ENCODE measurements around the gene TSPAN31.
"Not testable (repeated sequence)": the region's sequence is repeated elsewhere in the genome, so short reads cannot be mapped to it uniquely, and the experiment has no call there.

Gene TSPAN31

GRCh38 chr12:57720606-57721595 lies 23.9 kb upstream of the TSPAN31 start:
- no peaks in the 10 kb centered on the region for H4K20me1 ChIP-seq (ENCODE audit: control insufficient read depth, insufficient read depth, low read depth, low read length)

GRCh38 chr12:57721846-57722608 lies 22.8 kb upstream of the TSPAN31 start:
- not testable (repeated sequence) for H4K20me1 ChIP-seq (ENCODE audit: control insufficient read depth, insufficient read depth, low read depth, low read length)

More at GRCh38 chr12:57720606-57721595, 23.9 kb upstream of the TSPAN31 start:
- Histone ChIP-seq H3K4me2 (ENCODE audit: low read length) (no peak overlapping the region), H3K4me1 (ENCODE audit: control insufficient read depth, low read length) (peaks cover 12% of the 10 kb centered on the region), H3F3A (ENCODE audit: control insufficient read depth, insufficient read depth) (peaks cover 11% of the 10 kb centered on the region; the same call in 1 of the 2 replicates), H3K9me2 (replicated peaks; ENCODE audit: control insufficient read depth, low read length) (no peaks in the 10 kb centered on the region), H3K4me3 (ENCODE audit: low read length) (no peak overlapping the region), H3K27me3 (ENCODE audit: control insufficient read depth, low read length) (no peaks in the 10 kb centered on the region), H3K9me3 (ENCODE audit: control insufficient read depth, insufficient read depth, low read length) (no peaks in the 10 kb centered on the region), H3K27ac (ENCODE audit: low read depth, low read length) (no peak overlapping the region), H3K36me3 (ENCODE audit: control insufficient read depth, low read length) (peaks cover 52% of the 10 kb centered on the region), H3K79me2 (ENCODE audit: control insufficient read depth, low read length) (no peaks in the 10 kb centered on the region)
- no peak for TF ChIP-seq EZH2phosphoT487 (IDR thresholded peaks at IDR 0.05; ENCODE audit: borderline replicate concordance, low read length)
- TF ChIP-seq, protein P1, sequence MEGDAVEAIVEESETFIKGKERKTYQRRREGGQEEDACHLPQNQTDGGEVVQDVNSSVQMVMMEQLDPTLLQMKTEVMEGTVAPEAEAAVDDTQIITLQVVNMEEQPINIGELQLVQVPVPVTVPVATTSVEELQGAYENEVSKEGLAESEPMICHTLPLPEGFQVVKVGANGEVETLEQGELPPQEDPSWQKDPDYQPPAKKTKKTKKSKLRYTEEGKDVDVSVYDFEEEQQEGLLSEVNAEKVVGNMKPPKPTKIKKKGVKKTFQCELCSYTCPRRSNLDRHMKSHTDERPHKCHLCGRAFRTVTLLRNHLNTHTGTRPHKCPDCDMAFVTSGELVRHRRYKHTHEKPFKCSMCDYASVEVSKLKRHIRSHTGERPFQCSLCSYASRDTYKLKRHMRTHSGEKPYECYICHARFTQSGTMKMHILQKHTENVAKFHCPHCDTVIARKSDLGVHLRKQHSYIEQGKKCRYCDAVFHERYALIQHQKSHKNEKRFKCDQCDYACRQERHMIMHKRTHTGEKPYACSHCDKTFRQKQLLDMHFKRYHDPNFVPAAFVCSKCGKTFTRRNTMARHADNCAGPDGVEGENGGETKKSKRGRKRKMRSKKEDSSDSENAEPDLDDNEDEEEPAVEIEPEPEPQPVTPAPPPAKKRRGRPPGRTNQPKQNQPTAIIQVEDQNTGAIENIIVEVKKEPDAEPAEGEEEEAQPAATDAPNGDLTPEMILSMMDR (IDR thresholded peaks at IDR 0.05; ENCODE audit: low read depth, low read length, poor library complexity, severe bottlenecking): no peak

GRCh38 chr12:57722716-57723629 lies 21.9 kb upstream of the TSPAN31 start:
- TF ChIP-seq, protein P1 (IDR thresholded peaks at IDR 0.05; ENCODE audit: low read depth, low read length, poor library complexity, severe bottlenecking): no peak
- TF ChIP-seq EZH2phosphoT487 (IDR thresholded peaks at IDR 0.05; ENCODE audit: borderline replicate concordance, low read length): no peak
- Histone ChIP-seq H3K36me3 (ENCODE audit: control insufficient read depth, low read length) (peaks cover 51% of the 10 kb centered on the region), H3K9me2 (replicated peaks; ENCODE audit: control insufficient read depth, low read length) (no peaks in the 10 kb centered on the region), H4K20me1 (ENCODE audit: control insufficient read depth, insufficient read depth, low read depth, low read length) (no peaks in the 10 kb centered on the region), H3K4me3 (ENCODE audit: low read length) (no peak overlapping the region), H3F3A (ENCODE audit: control insufficient read depth, insufficient read depth) (peaks cover 11% of the 10 kb centered on the region; the same call in 1 of the 2 replicates), H3K9me3 (ENCODE audit: control insufficient read depth, insufficient read depth, low read length) (no peaks in the 10 kb centered on the region), H3K4me2 (ENCODE audit: low read length) (no peak overlapping the region), H3K27ac (ENCODE audit: low read depth, low read length) (no peak overlapping the region), H3K79me2 (ENCODE audit: control insufficient read depth, low read length) (no peaks in the 10 kb centered on the region), H3K4me1 (ENCODE audit: control insufficient read depth, low read length) (peaks cover 15% of the 10 kb centered on the region), H3K27me3 (ENCODE audit: control insufficient read depth, low read length) (no peaks in the 10 kb centered on the region)

More at GRCh38 chr12:57721846-57722608, 22.8 kb upstream of the TSPAN31 start:
- H3K4me2 ChIP-seq (ENCODE audit: low read length); H3K9me2 ChIP-seq (replicated peaks; ENCODE audit: control insufficient read depth, low read length); H3K27ac ChIP-seq (ENCODE audit: low read depth, low read length); H3K27me3 ChIP-seq (ENCODE audit: control insufficient read depth, low read length); H3K4me3 ChIP-seq (ENCODE audit: low read length); H3K9me3 ChIP-seq (ENCODE audit: control insufficient read depth, insufficient read depth, low read length); H3K79me2 ChIP-seq (ENCODE audit: control insufficient read depth, low read length): not testable (repeated sequence)
- Histone ChIP-seq H3K4me1 (ENCODE audit: control insufficient read depth, low read length) (peaks cover 15% of the 10 kb centered on the region), H3K36me3 (ENCODE audit: control insufficient read depth, low read length) (peaks cover 48% of the 10 kb centered on the region), H3F3A (ENCODE audit: control insufficient read depth, insufficient read depth) (peaks cover 11% of the 10 kb centered on the region; the same call in 1 of the 2 replicates)

All from DOHH2 (cell line).